NB4 (cell line): Measurements from ENCODE around the gene NTRK2.

Experiments used
- POLR2A ChIP-seq: IDR thresholded peaks from 2 replicates; pipeline ENCODE4 v1.6.1; 2011; ENCODE audit warnings: mild to moderate bottlenecking; ENCODE audit not compliant: insufficient read length; ENCODE audit errors: extremely low read depth
- TF ChIP-seq, protein P1 (sequence below): IDR thresholded peaks from one replicate; pipeline ENCODE4 v1.5.1; 2012; ENCODE audit warnings: low read depth, low read length

DNA sequence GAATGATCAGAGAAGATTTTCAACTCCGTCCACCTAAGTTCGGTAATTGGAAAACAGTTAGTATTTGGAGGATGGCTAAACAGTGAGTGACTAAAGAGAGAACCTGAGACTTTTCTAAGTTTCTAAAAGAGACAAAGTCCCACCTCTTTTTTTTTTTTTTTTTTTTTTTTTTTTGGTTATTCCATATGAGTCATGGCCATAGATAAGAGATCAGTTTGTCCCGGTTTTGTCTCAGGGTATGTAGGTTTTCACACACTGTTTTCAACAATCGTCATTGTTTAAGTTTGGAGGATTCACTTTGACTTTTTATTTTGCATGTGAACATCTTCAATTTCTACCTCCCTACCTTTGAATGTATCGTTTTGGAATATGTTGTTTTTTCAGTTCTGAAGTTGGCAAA, 85.9 kb downstream of the NTRK2 start:
- no peak for TF ChIP-seq POLR2A
- TF ChIP-seq, protein P1, sequence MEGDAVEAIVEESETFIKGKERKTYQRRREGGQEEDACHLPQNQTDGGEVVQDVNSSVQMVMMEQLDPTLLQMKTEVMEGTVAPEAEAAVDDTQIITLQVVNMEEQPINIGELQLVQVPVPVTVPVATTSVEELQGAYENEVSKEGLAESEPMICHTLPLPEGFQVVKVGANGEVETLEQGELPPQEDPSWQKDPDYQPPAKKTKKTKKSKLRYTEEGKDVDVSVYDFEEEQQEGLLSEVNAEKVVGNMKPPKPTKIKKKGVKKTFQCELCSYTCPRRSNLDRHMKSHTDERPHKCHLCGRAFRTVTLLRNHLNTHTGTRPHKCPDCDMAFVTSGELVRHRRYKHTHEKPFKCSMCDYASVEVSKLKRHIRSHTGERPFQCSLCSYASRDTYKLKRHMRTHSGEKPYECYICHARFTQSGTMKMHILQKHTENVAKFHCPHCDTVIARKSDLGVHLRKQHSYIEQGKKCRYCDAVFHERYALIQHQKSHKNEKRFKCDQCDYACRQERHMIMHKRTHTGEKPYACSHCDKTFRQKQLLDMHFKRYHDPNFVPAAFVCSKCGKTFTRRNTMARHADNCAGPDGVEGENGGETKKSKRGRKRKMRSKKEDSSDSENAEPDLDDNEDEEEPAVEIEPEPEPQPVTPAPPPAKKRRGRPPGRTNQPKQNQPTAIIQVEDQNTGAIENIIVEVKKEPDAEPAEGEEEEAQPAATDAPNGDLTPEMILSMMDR = no peak
